NT2/D1 (cell line): ENCODE measurements around the gene ENGASE.
"Not testable (repeated sequence)": the region's sequence is repeated elsewhere in the genome, so short reads cannot be mapped to it uniquely, and the experiment has no call there.

Experiments
- SUZ12 ChIP-seq: IDR thresholded peaks from 2 replicates; pipeline ENCODE4 v1.6.1; 2011; ENCODE audit not compliant: insufficient read length, insufficient read depth; ENCODE audit errors: extremely low read depth
- YY1 ChIP-seq: IDR thresholded peaks from 2 replicates; pipeline ENCODE4 v1.6.1; 2011; ENCODE audit not compliant: insufficient read length, insufficient read depth
- ZNF274 ChIP-seq: IDR thresholded peaks from 2 replicates; pipeline ENCODE4 v1.6.1; 2011; ENCODE audit warnings: mild to moderate bottlenecking, low read depth, low read length

DNA sequence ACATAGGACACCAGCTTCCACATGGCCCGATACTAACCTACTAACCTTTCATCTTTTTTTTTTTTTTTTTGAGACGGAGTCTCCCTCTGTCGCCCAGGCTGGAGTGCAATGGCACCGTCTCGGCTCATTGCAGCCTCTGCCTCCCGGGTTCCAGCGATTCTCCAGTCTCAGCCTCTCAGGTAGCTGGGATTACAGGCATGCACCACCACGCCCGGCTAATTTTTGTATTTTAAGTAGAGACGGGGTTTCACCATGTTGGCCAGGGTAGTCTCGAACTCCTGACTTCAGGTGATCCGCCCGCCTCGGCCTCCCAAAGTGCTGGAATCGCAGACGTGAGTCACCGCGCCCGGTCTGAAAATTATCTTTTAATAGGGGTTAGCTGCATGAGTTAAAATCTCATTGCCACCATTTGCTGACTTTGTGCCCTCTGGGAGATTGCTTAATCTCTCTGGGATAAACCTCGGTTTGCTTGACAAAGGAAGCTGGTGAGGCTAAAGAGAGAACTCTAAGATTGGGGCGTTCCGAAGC is 439 bp upstream of the ENGASE start:
- not testable (repeated sequence) for TF ChIP-seq YY1, ZNF274, SUZ12
